Activated CD8-positive, alpha-beta T cell treated with anti-CD3 and anti-CD28 coated beads, Interleukin-2, amount 10 ng/mL, durations not matched to agents 7 days and 5 days (primary cell): ENCODE results near the gene NDUFS6. TPM values are rescaled to one million over a fixed set of nuclear protein-coding genes. Genes with fewer than 3 reads are reported as not detected.

ENCODE experiments used
- ATAC-seq: fragments of 150-1000 bp; cut with Tn5 transposase; one replicate; pipeline ENCODE4 v1.10.0; 2021; ENCODE audit warnings: moderate library complexity
- CTCF ChIA-PET: fragments of 350-600 bp; sonication (Branson Sonifier 250); formaldehyde crosslinking; loops from one replicate; lab custom pipeline; 2021; ENCODE audit warnings: antibody characterized with exemption; lab: Charles Lee
- POLR2A ChIA-PET: fragments of 350-600 bp; sonication (Branson Sonifier 250); formaldehyde crosslinking; loops from one replicate; lab custom pipeline; 2021; ENCODE audit warnings: antibody characterized with exemption; lab: Charles Lee
- DNase-seq: peaks from one replicate; pipeline ENCODE4 v3.0.0-alpha.2; 2020
- H3K27ac Mint-ChIP-seq: one replicate; pipeline ENCODE4 v1.8.0; 2021; ENCODE audit warnings: mild to moderate bottlenecking, mixed read lengths
- H3K27me3 Mint-ChIP-seq: one replicate; pipeline ENCODE4 v1.8.0; 2021; ENCODE audit warnings: low read depth, mixed read lengths
- H3K36me3 Mint-ChIP-seq: one replicate; pipeline ENCODE4 v1.8.0; 2021; ENCODE audit warnings: low read depth, mixed read lengths
- H3K4me1 Mint-ChIP-seq: one replicate; pipeline ENCODE4 v1.8.0; 2021; ENCODE audit warnings: low read depth, mixed read lengths
- H3K4me3 Mint-ChIP-seq: one replicate; pipeline ENCODE4 v1.8.0; 2021; ENCODE audit warnings: mild to moderate bottlenecking, mixed read lengths
- H3K9me3 Mint-ChIP-seq: one replicate; pipeline ENCODE4 v1.8.0; 2022; ENCODE audit warnings: mixed read lengths; ENCODE audit not compliant: insufficient read depth
- total RNA-seq, 2 experiments: library from RNA; stranded (reverse); gene quantifications; one replicate each; pipeline ENCODE4 v1.2.3, GENCODE V29; 2021

Gene NDUFS6
- total RNA-seq, 2 experiments from 2014 or later: 36.6 to 36.7 TPM

GRCh38 chr5:1804001-1804690 lies 2.9 kb downstream of the NDUFS6 start:
- peaks cover 52% of the 10 kb centered on the region for H3K36me3 Mint-ChIP-seq
- H3K4me3 Mint-ChIP-seq: no peak overlapping the region
- peaks cover 32% of the 10 kb centered on the region for H3K4me1 Mint-ChIP-seq
- H3K27me3 Mint-ChIP-seq: no peaks in the 10 kb centered on the region
- H3K27ac Mint-ChIP-seq: no peak overlapping the region
- DNase-seq: no peak
- no peak for ATAC-seq
- POLR2A ChIA-PET: interaction anchor here (2.6 kb wide), 1 partner anchor 11 kb away, joined by 10 read pairs; no protein-coding TSS in a partner anchor
- no peaks in the 10 kb centered on the region for H3K9me3 Mint-ChIP-seq
- CTCF ChIA-PET: interaction anchor here (4.5 kb wide), 1 partner anchor 11 kb away, joined by 21 read pairs; no protein-coding TSS in a partner anchor

GRCh38 chr5:1805326-1805725 lies 4.1 kb downstream of the NDUFS6 start:
- ATAC-seq (no peak), DNase-seq (no peak)
- Mint-ChIP-seq H3K27me3 (no peaks in the 10 kb centered on the region), H3K9me3 (no peaks in the 10 kb centered on the region), H3K36me3 (peaks cover 51% of the 10 kb centered on the region), H3K4me1 (peaks cover 32% of the 10 kb centered on the region), H3K4me3 (no peak overlapping the region), H3K27ac (no peak overlapping the region)
- POLR2A ChIA-PET: interaction anchor here (2.6 kb wide), 1 partner anchor 12 kb away, joined by 10 read pairs; no protein-coding TSS in a partner anchor
- CTCF ChIA-PET: no interaction called here

GRCh38 chr5:1805736-1806135 lies 4.5 kb downstream of the NDUFS6 start:
- Mint-ChIP-seq H3K9me3 (no peaks in the 10 kb centered on the region), H3K36me3 (peaks cover 53% of the 10 kb centered on the region), H3K27ac (no peak overlapping the region), H3K4me1 (peaks cover 32% of the 10 kb centered on the region), H3K27me3 (no peaks in the 10 kb centered on the region), H3K4me3 (no peak overlapping the region)
- POLR2A ChIA-PET: interaction anchor here (2.6 kb wide), 1 partner anchor 13 kb away, joined by 10 read pairs; no protein-coding TSS in a partner anchor
- no peak for DNase-seq
- CTCF ChIA-PET: no interaction called here
- no peak for ATAC-seq

GRCh38 chr5:1806199-1806598 lies 5.0 kb downstream of the NDUFS6 start:
- ATAC-seq (no peak), DNase-seq (no peak)
- Mint-ChIP-seq H3K4me1 (peaks cover 32% of the 10 kb centered on the region), H3K36me3 (peaks cover 55% of the 10 kb centered on the region), H3K4me3 (no peak overlapping the region), H3K27me3 (no peaks in the 10 kb centered on the region), H3K9me3 (no peaks in the 10 kb centered on the region), H3K27ac (no peak overlapping the region)
- CTCF ChIA-PET: no interaction called here
- POLR2A ChIA-PET: interaction anchor here (2.6 kb wide), 1 partner anchor 13 kb away, joined by 10 read pairs; no protein-coding TSS in a partner anchor

GRCh38 chr5:1806974-1807373 lies 5.8 kb downstream of the NDUFS6 start:
- Mint-ChIP-seq H3K27me3 (no peaks in the 10 kb centered on the region), H3K4me1 (peaks cover 30% of the 10 kb centered on the region), H3K27ac (no peak overlapping the region), H3K36me3 (peaks cover 62% of the 10 kb centered on the region), H3K9me3 (no peaks in the 10 kb centered on the region), H3K4me3 (no peak overlapping the region)
- ATAC-seq: peak; percentile 52
- ChIA-PET CTCF (no interaction called here), POLR2A (no interaction called here)
- no peak for DNase-seq

GRCh38 chr5:1807451-1808185 lies 6.4 kb downstream of the NDUFS6 start:
- POLR2A ChIA-PET: interaction anchor here (1.6 kb wide), 1 partner anchor 15 kb away, joined by 4 read pairs; no protein-coding TSS in a partner anchor
- peaks cover 25% of the 10 kb centered on the region for H3K4me1 Mint-ChIP-seq
- no peaks in the 10 kb centered on the region for H3K27me3 Mint-ChIP-seq
- no peaks in the 10 kb centered on the region for H3K9me3 Mint-ChIP-seq
- DNase-seq: no peak
- CTCF ChIA-PET: interaction anchor here (0.9 to 1.3 kb wide), 2 partner anchors 12 to 45 kb away, joined by 3 read pairs; no protein-coding TSS in a partner anchor
- ATAC-seq: no peak
- no peak overlapping the region for H3K4me3 Mint-ChIP-seq
- H3K27ac Mint-ChIP-seq: no peak overlapping the region
- peaks cover 67% of the 10 kb centered on the region for H3K36me3 Mint-ChIP-seq

GRCh38 chr5:1808439-1808838 lies 7.2 kb downstream of the NDUFS6 start:
- CTCF ChIA-PET: interaction anchor here (1.3 kb wide), 1 partner anchor 11 kb away, joined by 3 read pairs; no protein-coding TSS in a partner anchor
- Mint-ChIP-seq H3K4me3 (no peak overlapping the region), H3K9me3 (no peaks in the 10 kb centered on the region), H3K27me3 (no peaks in the 10 kb centered on the region), H3K36me3 (peaks cover 59% of the 10 kb centered on the region), H3K27ac (no peak overlapping the region), H3K4me1 (peaks cover 17% of the 10 kb centered on the region)
- POLR2A ChIA-PET: interaction anchor here (1.6 kb wide), 1 partner anchor 16 kb away, joined by 4 read pairs; no protein-coding TSS in a partner anchor
- no peak for DNase-seq
- no peak for ATAC-seq

GRCh38 chr5:1809416-1810035 lies 8.3 kb downstream of the NDUFS6 start:
- H3K9me3 Mint-ChIP-seq: no peaks in the 10 kb centered on the region
- ChIA-PET CTCF (interaction anchor here (0.6 kb wide), 1 partner anchor 9 kb away, joined by 3 read pairs; no protein-coding TSS in a partner anchor), POLR2A (no interaction called here)
- no peaks in the 10 kb centered on the region for H3K27me3 Mint-ChIP-seq
- peaks cover 10% of the 10 kb centered on the region for H3K4me1 Mint-ChIP-seq
- no peak overlapping the region for H3K27ac Mint-ChIP-seq
- ATAC-seq: no peak
- peaks cover 57% of the 10 kb centered on the region for H3K36me3 Mint-ChIP-seq
- no peak for DNase-seq
- no peak overlapping the region for H3K4me3 Mint-ChIP-seq

- DNase-seq (no peak), ATAC-seq (no peak)
- Mint-ChIP-seq H3K27ac (no peak overlapping the region), H3K4me3 (no peak overlapping the region), H3K27me3 (no peaks in the 10 kb centered on the region), H3K4me1 (peaks cover 8% of the 10 kb centered on the region), H3K36me3 (peaks cover 56% of the 10 kb centered on the region), H3K9me3 (no peaks in the 10 kb centered on the region)
- ChIA-PET POLR2A (no interaction called here), CTCF (no interaction called here)
These were observed 9.4 kb downstream of the NDUFS6 start for GRCh38 chr5:1810581-1811101.

- ATAC-seq (no peak), DNase-seq (no peak)
- ChIA-PET POLR2A (no interaction called here), CTCF (no interaction called here)
- Mint-ChIP-seq H3K4me1 (peaks cover 5% of the 10 kb centered on the region), H3K4me3 (no peak overlapping the region), H3K36me3 (peaks cover 67% of the 10 kb centered on the region), H3K27ac (no peak overlapping the region), H3K27me3 (no peaks in the 10 kb centered on the region), H3K9me3 (no peaks in the 10 kb centered on the region)
These were observed 13.2 kb downstream of the NDUFS6 start for GRCh38 chr5:1814183-1815020.
